Suprapubic skin (tissue), 4 donors: ENCODE data around the gene RAB22A. TPM values are rescaled to one million over a fixed set of nuclear protein-coding genes. Genes with fewer than 3 reads are reported as not detected.

Source experiments
- DNase-seq, 2 donors: peaks; one replicate each; pipeline ENCODE4 v3.0.0-alpha.2; 2019; ENCODE audit warnings: low spot score in 2 of 2
- H3K27ac ChIP-seq: fragments of 200-600 bp; sonication (generic); one replicate; pipeline ENCODE4 v1.5.1; 2019
- H3K27me3 ChIP-seq: fragments of 200-600 bp; sonication (generic); one replicate; pipeline ENCODE4 v1.5.1; 2019
- H3K36me3 ChIP-seq: fragments of 200-600 bp; sonication (generic); one replicate; pipeline ENCODE4 v1.5.1; 2019
- H3K4me1 ChIP-seq: fragments of 200-600 bp; sonication (generic); one replicate; pipeline ENCODE4 v1.5.1; 2019
- H3K4me3 ChIP-seq: fragments of 200-600 bp; sonication (generic); one replicate; pipeline ENCODE4 v1.5.1; 2019; ENCODE audit warnings: mild to moderate bottlenecking
- H3K9me3 ChIP-seq: fragments of 200-600 bp; sonication (generic); one replicate; pipeline ENCODE4 v1.5.1; 2019
- EP300 ChIP-seq: sonication (generic); formaldehyde crosslinking; IDR thresholded peaks from one replicate; pipeline ENCODE4 v1.6.1; 2017; ENCODE audit warnings: antibody characterized with exemption
- POLR2A ChIP-seq, 2 donors: fragments of 450-650 bp; IDR thresholded peaks; one replicate each; pipeline ENCODE4 v1.6.1; 2017; ENCODE audit warnings: antibody characterized with exemption in 2 of 2, mild to moderate bottlenecking in 2 of 2, moderate library complexity in 2 of 2
- POLR2AphosphoS5 ChIP-seq, 3 donors: sonication (generic); formaldehyde crosslinking; IDR thresholded peaks; one replicate each; pipeline ENCODE4 v1.6.1; 2017; ENCODE audit warnings: antibody characterized with exemption in 3 of 3
- WGBS: methylation state at CpG from one replicate; pipeline ENCODE4 v1.1.5; 2018; 5-methylcytosine and 5-hydroxymethylcytosine counted together
- total RNA-seq, 4 donors: library from RNA; depleted of rRNA; stranded (reverse); fragments of >200 nt; gene quantifications; one replicate each; pipeline ENCODE4 v1.1.0, GENCODE V29; 2016
- TF ChIP-seq, protein P1 (sequence below), 2 donors: fragments of 200-600 bp in 1 of 2; fragments of 450-650 bp in 1 of 2; sonication (generic) in 1 of 2; IDR thresholded peaks; one replicate each; pipeline ENCODE4 v1.5.1; 2016 to 2019; ENCODE audit warnings: antibody characterized with exemption in 2 of 2, mild to moderate bottlenecking in 1 of 2, moderate library complexity in 1 of 2

RAB22A gene, protein sequence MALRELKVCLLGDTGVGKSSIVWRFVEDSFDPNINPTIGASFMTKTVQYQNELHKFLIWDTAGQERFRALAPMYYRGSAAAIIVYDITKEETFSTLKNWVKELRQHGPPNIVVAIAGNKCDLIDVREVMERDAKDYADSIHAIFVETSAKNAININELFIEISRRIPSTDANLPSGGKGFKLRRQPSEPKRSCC
- 10 to 100 TPM; 17.0 to 21.6 (median 19.1) TPM for total RNA-seq

GRCh38 chr20:58309591-58310290 lies at the start of gene RAB22A:
Gene RAB22A, plus strand, starts transcription at chr20:58309715. Its CDS starts 262 bp downstream, at chr20:58309977.
- 0% methylated on average over 13 of the region's 73 CpGs for WGBS
- peak; percentile 70 to 94 for TF ChIP-seq POLR2A (IDR thresholded peaks at IDR 0.05)
- TF ChIP-seq, protein P1, sequence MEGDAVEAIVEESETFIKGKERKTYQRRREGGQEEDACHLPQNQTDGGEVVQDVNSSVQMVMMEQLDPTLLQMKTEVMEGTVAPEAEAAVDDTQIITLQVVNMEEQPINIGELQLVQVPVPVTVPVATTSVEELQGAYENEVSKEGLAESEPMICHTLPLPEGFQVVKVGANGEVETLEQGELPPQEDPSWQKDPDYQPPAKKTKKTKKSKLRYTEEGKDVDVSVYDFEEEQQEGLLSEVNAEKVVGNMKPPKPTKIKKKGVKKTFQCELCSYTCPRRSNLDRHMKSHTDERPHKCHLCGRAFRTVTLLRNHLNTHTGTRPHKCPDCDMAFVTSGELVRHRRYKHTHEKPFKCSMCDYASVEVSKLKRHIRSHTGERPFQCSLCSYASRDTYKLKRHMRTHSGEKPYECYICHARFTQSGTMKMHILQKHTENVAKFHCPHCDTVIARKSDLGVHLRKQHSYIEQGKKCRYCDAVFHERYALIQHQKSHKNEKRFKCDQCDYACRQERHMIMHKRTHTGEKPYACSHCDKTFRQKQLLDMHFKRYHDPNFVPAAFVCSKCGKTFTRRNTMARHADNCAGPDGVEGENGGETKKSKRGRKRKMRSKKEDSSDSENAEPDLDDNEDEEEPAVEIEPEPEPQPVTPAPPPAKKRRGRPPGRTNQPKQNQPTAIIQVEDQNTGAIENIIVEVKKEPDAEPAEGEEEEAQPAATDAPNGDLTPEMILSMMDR (IDR thresholded peaks at IDR 0.05): no peak
- TF ChIP-seq EP300: no peak
- peaks cover 19% of the 10 kb centered on the region for H3K36me3 ChIP-seq

GRCh38 chr20:58260006-58260405 lies 49.5 kb upstream of the RAB22A start:
- peaks cover 29% of the 10 kb centered on the region for H3K36me3 ChIP-seq
- H3K4me3 ChIP-seq: no peak overlapping the region
- H3K9me3 ChIP-seq: no peaks in the 10 kb centered on the region
- WGBS: 61% methylated on average over 5 of the region's 5 CpGs
- no peaks in the 10 kb centered on the region for H3K27me3 ChIP-seq
- no peak for DNase-seq
- H3K4me1 ChIP-seq: no peaks in the 10 kb centered on the region
- H3K27ac ChIP-seq: no peak overlapping the region
- TF ChIP-seq POLR2A (IDR thresholded peaks at IDR 0.05): no peak

More at GRCh38 chr20:58309591-58310290, at the start of gene RAB22A:
- peak; percentile 85 to 87 for DNase-seq
- Histone ChIP-seq H3K9me3 (no peaks in the 10 kb centered on the region), H3K4me1 (peaks cover 35% of the 10 kb centered on the region), H3K27me3 (no peaks in the 10 kb centered on the region), H3K4me3 (peak within 1 kb of the TSS; percentile 100), H3K27ac (peak within 1 kb of the TSS; percentile 93)

DNA sequence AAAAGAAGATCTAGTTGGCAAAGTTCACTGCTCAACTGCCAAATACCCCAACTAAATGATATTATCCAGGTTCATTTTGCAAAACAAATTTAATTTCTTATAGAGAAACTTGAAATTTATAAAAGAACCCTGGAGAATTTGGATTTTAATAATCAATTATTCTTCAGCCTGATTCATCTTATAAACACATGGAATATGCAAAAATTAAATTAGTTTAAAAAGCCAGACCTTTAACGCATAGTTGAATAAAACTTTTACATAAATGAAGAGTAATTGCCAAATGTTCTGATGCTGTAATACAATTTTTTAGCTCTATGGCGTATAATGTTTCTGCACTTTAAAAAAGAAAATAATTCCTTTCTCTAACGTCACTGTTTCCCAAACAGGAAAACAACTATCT lies 47.9 kb upstream of the RAB22A start:
- no peak overlapping the region for H3K4me3 ChIP-seq
- H3K27me3 ChIP-seq: no peaks in the 10 kb centered on the region
- TF ChIP-seq POLR2AphosphoS5 (IDR thresholded peaks at IDR 0.05) (no peak), POLR2A (IDR thresholded peaks at IDR 0.05) (no peak), EP300 (no peak)
- TF ChIP-seq, protein P1 (IDR thresholded peaks at IDR 0.05): no peak
- H3K36me3 ChIP-seq: peaks cover 44% of the 10 kb centered on the region
- no peak overlapping the region for H3K27ac ChIP-seq
- no peaks in the 10 kb centered on the region for H3K9me3 ChIP-seq
- 82% methylated on average over 3 of the region's 3 CpGs for WGBS
- H3K4me1 ChIP-seq: no peaks in the 10 kb centered on the region
- no peak for DNase-seq

- H3K4me1 ChIP-seq: no peaks in the 10 kb centered on the region
- no peak overlapping the region for H3K4me3 ChIP-seq
- H3K27ac ChIP-seq: no peak overlapping the region
- no peak for DNase-seq
- H3K36me3 ChIP-seq: peaks cover 59% of the 10 kb centered on the region
- TF ChIP-seq POLR2A (IDR thresholded peaks at IDR 0.05): no peak
- TF ChIP-seq POLR2AphosphoS5 (IDR thresholded peaks at IDR 0.05): no peak
- TF ChIP-seq, protein P1 (IDR thresholded peaks at IDR 0.05): no peak
- TF ChIP-seq EP300: no peak
- 94% methylated on average over 6 of the region's 6 CpGs for WGBS
- H3K27me3 ChIP-seq: no peaks in the 10 kb centered on the region
- H3K9me3 ChIP-seq: no peaks in the 10 kb centered on the region
These were observed 45.2 kb upstream of the RAB22A start for GRCh38 chr20:58264271-58264670.

DNA sequence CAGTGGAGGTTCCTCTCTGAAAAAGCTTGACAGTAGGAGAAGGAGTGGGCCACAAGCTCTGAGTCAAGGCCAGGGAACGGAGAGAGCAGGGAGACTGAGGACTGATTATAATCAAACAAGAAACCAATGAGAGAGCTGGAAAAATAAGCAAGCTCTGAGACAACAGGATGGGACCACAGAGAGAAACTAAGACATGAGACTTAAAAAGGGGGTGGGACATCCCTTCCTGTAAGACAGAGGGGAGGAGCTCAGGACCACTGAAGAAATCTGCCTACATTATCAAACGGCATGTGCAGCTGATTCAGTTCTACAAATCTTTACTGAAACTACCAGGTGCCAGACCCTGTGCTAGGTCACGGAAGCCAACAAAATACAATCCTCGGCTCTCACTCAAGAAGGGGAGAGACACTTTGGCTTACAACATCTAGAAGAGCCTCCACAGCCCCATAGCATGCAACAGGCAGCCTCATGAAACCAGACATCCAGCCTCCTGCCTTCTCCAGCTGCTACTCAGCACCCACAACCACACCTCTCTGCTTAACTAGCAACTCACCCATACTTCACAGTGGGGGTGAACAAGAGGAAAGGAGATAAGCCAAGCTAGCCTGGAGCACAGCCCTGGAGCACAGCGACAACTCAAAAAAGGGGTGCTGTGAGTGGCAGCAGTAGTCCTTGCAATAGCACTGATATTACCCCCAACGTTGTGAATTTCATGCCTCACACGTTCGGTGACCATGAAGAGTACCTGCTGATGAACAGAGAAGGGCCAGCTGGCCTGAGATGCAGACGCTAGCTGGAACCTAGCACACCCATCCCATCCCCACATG lies 41.9 kb upstream of the RAB22A start:
- 85% methylated on average over 9 of the region's 9 CpGs for WGBS
- Histone ChIP-seq H3K27me3 (no peaks in the 10 kb centered on the region), H3K4me1 (no peaks in the 10 kb centered on the region), H3K9me3 (no peaks in the 10 kb centered on the region), H3K4me3 (no peak overlapping the region), H3K27ac (no peak overlapping the region), H3K36me3 (peaks cover 56% of the 10 kb centered on the region)
- no peak for DNase-seq
- TF ChIP-seq EP300 (no peak), POLR2A (IDR thresholded peaks at IDR 0.05) (no peak), POLR2AphosphoS5 (IDR thresholded peaks at IDR 0.05) (no peak)
- TF ChIP-seq, protein P1 (IDR thresholded peaks at IDR 0.05): no peak
